Measurements from ENCODE around the gene TSPAN32.

GRCh38 chr11:2361565-2361964 lies 59.8 kb downstream of the TSPAN32 start:
- TF ChIP-seq CTCF (conservative IDR thresholded peaks at IDR 0.05; ENCODE audit: low read depth, low read length) (no peak), EZH2 (IDR thresholded peaks at IDR 0.05; ENCODE audit: borderline replicate concordance, low read depth, low read length, poor library complexity, severe bottlenecking) (no peak)

Data from A673 (cell line).